Psoas muscle (tissue), 8 donors: ENCODE results near the gene SLC2A4. TPM values are rescaled to one million over a fixed set of nuclear protein-coding genes. Genes with fewer than 3 reads are reported as not detected.

Experiments used
- ATAC-seq, 4 donors: fragments of 200-7000 bp; cut with Tn5 transposase; one replicate each; pipeline ENCODE4 v1.9.1; 2020; ENCODE audit warnings: moderate library complexity in 3 of 4, mild to moderate bottlenecking in 2 of 4
- DNase-seq, 2 donors: peaks; one replicate each; pipeline ENCODE4 v3.0.0-alpha.2; 2020
- H3K27ac ChIP-seq: fragments of 200-600 bp; one replicate; pipeline ENCODE4 v1.8.0; 2022
- H3K27me3 ChIP-seq, 3 donors: fragments of 200-600 bp in 1 of 3; one replicate each; pipeline versions ENCODE4 v1.6.1 to v1.8.0; 2013 to 2022; ENCODE audit warnings: low read length in 2 of 3, mild to moderate bottlenecking in 2 of 3, moderate library complexity in 1 of 3; ENCODE audit not compliant: insufficient read depth in 3 of 3
- H3K36me3 ChIP-seq, 2 donors: fragments of 200-600 bp in 1 of 2; one replicate each; pipeline versions ENCODE4 v1.6.1 to v1.8.0; 2013 to 2022; ENCODE audit warnings: low read depth in 1 of 2, mild to moderate bottlenecking in 1 of 2, moderate library complexity in 1 of 2; ENCODE audit not compliant: insufficient read depth in 1 of 2
- H3K4me1 ChIP-seq: fragments of 200-600 bp; one replicate; pipeline ENCODE4 v1.8.0; 2022
- H3K4me3 ChIP-seq: fragments of 200-600 bp; one replicate; pipeline ENCODE4 v1.8.0; 2022; ENCODE audit warnings: mild to moderate bottlenecking
- H3K9me3 ChIP-seq: fragments of 200-600 bp; one replicate; pipeline ENCODE4 v1.8.0; 2022
- CTCF ChIP-seq: fragments of 200-600 bp; IDR thresholded peaks from one replicate; pipeline ENCODE4 v1.8.0; 2022; ENCODE audit warnings: antibody characterized with exemption
- WGBS, 3 donors: extraction: QIAGEN DNeasy Blood & Tissue Kit; methylation state at CpG; one replicate each; pipeline versions ENCODE4 v1.1.6 to v1.1.7; 2013; 5-methylcytosine and 5-hydroxymethylcytosine counted together
- intact Hi-C, 2 donors: fragments of 100-400 bp; cut with DNase I; formaldehyde crosslinking; loops; one replicate each; pipeline versions ENCODE4 v1.11.0 to v1.14.2; 2022
- polyA plus RNA-seq, 3 donors: library from polyadenylated mRNA; stranded (reverse); fragments of 200-250 nt; gene quantifications; one replicate each; pipeline ENCODE4 v1.2.3, GENCODE V29; 2013
- total RNA-seq, 4 donors: library from RNA; stranded (reverse); fragmentation: NEBNext Ultra II Directional in 2 of 4; extraction: Animal tissue kit (Norgen Biotek cat#: 25700) in 2 of 4; gene quantifications; one replicate each; pipeline versions ENCODE4 v1.2.1 to v1.2.4, GENCODE V29; 2021 to 2023
- donor health status: healthy with polysubstance abuse.
- donor health status: DM: no; HTN: no; CAD: no; lungs with moderate emphysema.
- donor health status: Bipolar disorder and iron deficiency.
- donor health status: healthy.
- donor health status: DM: yes; HTN: yes; CAD: no.
- donor health status: DM: no; HTN: no; CAD: no.
- donor health status: DM: no; HTN: no; CAD: no.
- donor health status: DM: yes; HTN: yes; CAD: no.

SLC2A4 gene
- total and polyA plus RNA-seq, 7 donors = 19.4 to 257 (median 127) TPM

GRCh38 chr17:7327056-7327455 is 45.5 kb downstream of the SLC2A4 start:
- TF ChIP-seq CTCF = no peak
- H3K27me3 ChIP-seq = no peaks in the 10 kb centered on the region
- H3K4me3 ChIP-seq = no peak overlapping the region
- H3K36me3 ChIP-seq = peaks cover 5 to 50% of the 10 kb centered on the region in 2 donors
- ATAC-seq (no peak), DNase-seq (no peak)
- H3K4me1 ChIP-seq = peaks cover 12% of the 10 kb centered on the region
- intact Hi-C loops = no loop called here
- no peak overlapping the region for H3K27ac ChIP-seq
- H3K9me3 ChIP-seq = no peaks in the 10 kb centered on the region
- WGBS, 3 donors = 81 to 87% (median 86%) methylated on average over 6 to 7 of the region's 7 CpGs

- Histone ChIP-seq H3K4me1 (peaks cover 12% of the 10 kb centered on the region), H3K27me3 (no peaks in the 10 kb centered on the region), H3K27ac (no peak overlapping the region), H3K36me3 (peaks cover 3 to 46% of the 10 kb centered on the region in 2 donors), H3K4me3 (peak overlapping the region; percentile 95), H3K9me3 (no peaks in the 10 kb centered on the region)
- ATAC-seq (no peak), DNase-seq (no peak)
- intact Hi-C loops = no loop called here
- TF ChIP-seq CTCF = no peak
- WGBS, 3 donors = 78 to 95% (median 80%) methylated on average over 13 to 17 of the region's 17 CpGs
Measured at GRCh38 chr17:7327501-7327900, 46.0 kb downstream of the SLC2A4 start.

- peaks cover 12% of the 10 kb centered on the region for H3K4me1 ChIP-seq
- H3K36me3 ChIP-seq = peaks cover 2 to 41% of the 10 kb centered on the region in 2 donors
- no peaks in the 10 kb centered on the region for H3K9me3 ChIP-seq
- 59 to 85% (median 77%) methylated on average over 1 of the region's 1 CpG for WGBS, 3 donors
- no peak overlapping the region for H3K27ac ChIP-seq
- H3K27me3 ChIP-seq = no peaks in the 10 kb centered on the region
- ATAC-seq (no peak), DNase-seq (no peak)
- TF ChIP-seq CTCF = no peak
- intact Hi-C loops = no loop called here
- H3K4me3 ChIP-seq = peak overlapping the region; percentile 95
Measured at GRCh38 chr17:7328009-7328408, 46.5 kb downstream of the SLC2A4 start.

GRCh38 chr17:7328840-7329373 is 47.4 kb downstream of the SLC2A4 start, which contains the start of gene NEURL4:
Gene NEURL4, minus strand, starts transcription at chr17:7329335. Its CDS starts 23 bp downstream, at chr17:7329312.
- no peaks in the 10 kb centered on the region for H3K27me3 ChIP-seq
- H3K4me1 ChIP-seq = peaks cover 12% of the 10 kb centered on the region
- H3K4me3 ChIP-seq = peak within 1 kb of the TSS; percentile 95
- intact Hi-C loops = no loop called here
- H3K9me3 ChIP-seq = no peaks in the 10 kb centered on the region
- DNase-seq (no peak), ATAC-seq (peak in 1 of 4 donors; percentile 27)
- H3K27ac ChIP-seq = peak within 1 kb of the TSS; percentile 92
- no peak for TF ChIP-seq CTCF
- peaks cover 0 to 32% of the 10 kb centered on the region in 2 donors for H3K36me3 ChIP-seq
- 0 to 1% (median 0%) methylated on average over 37 to 50 of the region's 50 CpGs for WGBS, 3 donors
